Ovary (tissue), 3 donors: ENCODE data around the gene TBX4.
"Not testable (repeated sequence)": the region's sequence is repeated elsewhere in the genome, so short reads cannot be mapped to it uniquely, and the experiment has no call there.

Source experiments
- EP300 ChIP-seq: sonication (generic); formaldehyde crosslinking; IDR thresholded peaks from one replicate; pipeline ENCODE4 v1.6.1; 2017; ENCODE audit warnings: antibody characterized with exemption
- POLR2A ChIP-seq: fragments of 450-650 bp; IDR thresholded peaks from one replicate; pipeline ENCODE4 v1.6.1; 2017; ENCODE audit warnings: antibody characterized with exemption, mild to moderate bottlenecking, moderate library complexity
- TF ChIP-seq, protein P1 (sequence below), 3 donors: fragments of 450-650 bp in 2 of 3; fragments of 200-600 bp in 1 of 3; IDR thresholded peaks; one replicate each; pipeline versions ENCODE4 v1.5.1 to v1.8.0; 2016 to 2022; ENCODE audit warnings: antibody characterized with exemption in 3 of 3, mild to moderate bottlenecking in 1 of 3
- donor health status: DM: no; HTN: no; CAD: no.

- TF ChIP-seq, protein P1, sequence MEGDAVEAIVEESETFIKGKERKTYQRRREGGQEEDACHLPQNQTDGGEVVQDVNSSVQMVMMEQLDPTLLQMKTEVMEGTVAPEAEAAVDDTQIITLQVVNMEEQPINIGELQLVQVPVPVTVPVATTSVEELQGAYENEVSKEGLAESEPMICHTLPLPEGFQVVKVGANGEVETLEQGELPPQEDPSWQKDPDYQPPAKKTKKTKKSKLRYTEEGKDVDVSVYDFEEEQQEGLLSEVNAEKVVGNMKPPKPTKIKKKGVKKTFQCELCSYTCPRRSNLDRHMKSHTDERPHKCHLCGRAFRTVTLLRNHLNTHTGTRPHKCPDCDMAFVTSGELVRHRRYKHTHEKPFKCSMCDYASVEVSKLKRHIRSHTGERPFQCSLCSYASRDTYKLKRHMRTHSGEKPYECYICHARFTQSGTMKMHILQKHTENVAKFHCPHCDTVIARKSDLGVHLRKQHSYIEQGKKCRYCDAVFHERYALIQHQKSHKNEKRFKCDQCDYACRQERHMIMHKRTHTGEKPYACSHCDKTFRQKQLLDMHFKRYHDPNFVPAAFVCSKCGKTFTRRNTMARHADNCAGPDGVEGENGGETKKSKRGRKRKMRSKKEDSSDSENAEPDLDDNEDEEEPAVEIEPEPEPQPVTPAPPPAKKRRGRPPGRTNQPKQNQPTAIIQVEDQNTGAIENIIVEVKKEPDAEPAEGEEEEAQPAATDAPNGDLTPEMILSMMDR (IDR thresholded peaks at IDR 0.05): not testable (repeated sequence)
- TF ChIP-seq POLR2A, EP300: not testable (repeated sequence)
Measured at GRCh38 chr17:61493830-61494324, 41.7 kb downstream of the TBX4 start.
